HG02943 (cell line): ENCODE data around the gene IQSEC1.

Source experiments
- ATAC-seq: cut with Tn5 transposase; IDR thresholded peaks from one replicate; pipeline ENCODE4 v1.9.1; 2021; ENCODE audit warnings: mild to moderate bottlenecking, low read depth, moderate library complexity; ENCODE audit not compliant: unreplicated experiment

IQSEC1 gene

DNA sequence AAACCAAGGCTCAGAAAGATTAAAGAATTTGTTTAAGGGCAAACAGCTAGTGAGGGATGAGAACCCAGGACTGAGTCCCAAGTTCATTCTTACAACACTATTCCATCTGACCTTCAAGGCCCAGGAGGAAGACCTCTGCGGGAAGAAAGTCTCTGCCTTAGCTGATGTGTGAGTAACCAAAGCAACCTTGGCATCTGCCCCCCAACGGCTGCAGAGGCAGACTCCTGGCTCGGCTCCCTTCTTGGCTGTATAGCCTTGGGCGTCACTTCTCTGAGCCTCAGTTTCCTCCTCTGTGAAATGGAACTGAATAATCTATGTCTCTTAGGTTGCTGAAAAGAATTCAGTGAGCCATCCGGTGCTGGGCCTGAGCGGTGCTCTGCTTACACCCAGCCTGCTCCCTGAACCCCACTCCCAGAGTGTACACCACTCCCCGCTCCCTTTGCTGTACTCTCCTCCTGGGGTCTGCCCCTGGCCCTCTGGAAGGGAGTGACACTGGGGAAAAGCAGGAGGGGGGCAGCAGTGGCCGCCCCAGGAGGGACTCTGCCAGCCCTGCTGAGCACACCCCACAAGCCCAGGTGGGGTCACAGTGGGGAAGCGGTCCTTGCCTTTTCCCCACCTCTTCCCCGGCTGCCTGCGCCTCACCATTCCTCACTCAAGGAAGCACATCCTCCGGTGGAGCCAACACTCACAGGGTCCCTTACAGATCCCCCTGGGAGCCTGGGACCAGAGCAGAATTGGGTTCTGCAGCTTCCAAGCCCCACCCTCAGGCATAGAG is 97.3 kb downstream of the IQSEC1 start:
- no peak for ATAC-seq

- no peak for ATAC-seq
Measured at GRCh38 chr3:12974819-12975218, 98.4 kb downstream of the IQSEC1 start.

GRCh38 chr3:12974334-12974733 is 98.9 kb downstream of the IQSEC1 start:
- ATAC-seq, result no peak

DNA sequence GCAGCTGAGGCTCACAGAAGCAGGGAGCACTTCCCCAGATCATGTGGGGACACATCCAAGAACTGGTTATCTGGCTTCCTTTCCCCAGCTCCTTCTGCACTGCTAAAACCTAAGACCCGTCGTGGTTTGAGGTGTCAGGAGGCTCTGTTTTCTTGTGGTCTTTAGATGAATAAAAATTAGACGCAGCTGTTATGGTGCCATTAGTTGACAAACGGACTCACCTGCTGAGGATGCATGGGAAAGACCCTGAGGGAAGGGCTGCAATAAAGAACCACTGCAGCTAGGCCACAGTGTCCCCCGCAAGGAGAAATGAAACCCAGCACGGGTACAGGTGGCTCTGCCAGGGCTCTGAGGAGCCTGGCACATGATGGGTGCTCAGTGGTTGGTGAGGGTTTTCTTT is 99.4 kb downstream of the IQSEC1 start:
- ATAC-seq, result no peak

DNA sequence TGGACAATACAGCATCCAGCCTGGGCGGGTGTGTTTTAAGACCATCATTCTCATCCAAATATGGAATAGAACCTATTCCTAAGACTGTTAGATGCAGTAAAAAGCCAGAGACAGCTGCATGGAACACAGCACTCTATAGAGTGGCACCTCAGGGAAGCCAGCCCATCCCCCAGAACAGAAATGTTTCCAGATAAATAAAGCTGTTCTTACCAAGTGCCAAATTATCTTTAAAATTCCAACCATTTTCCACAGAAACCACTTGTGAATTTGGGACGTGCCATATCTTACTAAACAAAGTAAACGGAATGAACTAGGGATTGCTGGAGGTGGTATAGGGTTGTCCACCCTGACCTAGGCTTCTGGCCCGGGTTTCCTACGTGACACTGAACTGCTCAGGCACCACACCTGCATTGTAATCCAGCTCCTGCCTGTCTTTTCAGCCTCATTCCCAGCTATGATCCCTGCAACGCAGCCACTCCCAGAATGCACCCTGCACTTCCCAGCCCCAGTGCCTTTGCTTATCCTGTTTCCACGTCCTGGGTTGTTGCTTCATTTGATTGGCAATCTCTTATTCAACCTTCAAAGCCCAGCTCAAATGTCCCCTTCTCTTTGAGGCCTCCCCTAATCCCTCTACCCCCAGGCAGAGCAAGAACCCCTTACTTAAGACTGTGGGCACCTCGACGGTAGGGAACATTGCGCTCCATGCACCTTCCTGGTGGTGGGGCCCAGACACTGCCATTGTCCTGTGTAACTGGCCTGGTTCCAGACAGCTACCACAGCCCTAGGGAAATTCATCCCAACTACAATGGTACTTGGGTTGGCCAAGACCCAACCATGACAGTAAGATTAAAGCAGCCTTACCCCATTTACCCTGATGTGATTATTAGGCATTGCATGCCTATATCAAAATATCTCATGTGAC is 100.2 kb downstream of the IQSEC1 start:
- no peak for ATAC-seq

GRCh38 chr3:12972043-12972442 is 101.2 kb downstream of the IQSEC1 start:
- no peak for ATAC-seq

- no peak for ATAC-seq
Measured at GRCh38 chr3:12970684-12971083, 102.5 kb downstream of the IQSEC1 start.

DNA sequence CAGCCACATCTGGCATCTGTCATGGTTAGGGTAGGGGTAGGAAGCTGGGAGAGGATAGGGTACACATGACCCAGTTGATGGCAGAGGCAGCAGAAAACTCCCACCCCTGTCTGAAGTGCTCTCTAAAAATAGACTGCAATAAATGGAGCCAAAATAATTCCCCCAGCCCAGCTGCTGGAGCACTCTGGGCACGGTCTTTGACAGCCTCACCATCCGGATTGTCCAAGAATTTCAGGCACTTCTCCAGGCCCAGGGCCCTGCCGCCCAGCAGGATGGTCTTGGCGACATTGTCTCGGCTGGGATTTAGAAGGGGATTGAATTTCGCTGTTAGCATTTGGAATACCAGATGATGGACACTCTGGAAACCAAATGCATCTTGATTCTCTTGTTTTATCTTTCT is 103.7 kb downstream of the IQSEC1 start:
- no peak for ATAC-seq

GRCh38 chr3:12968541-12968940 is 104.7 kb downstream of the IQSEC1 start:
- no peak for ATAC-seq

DNA sequence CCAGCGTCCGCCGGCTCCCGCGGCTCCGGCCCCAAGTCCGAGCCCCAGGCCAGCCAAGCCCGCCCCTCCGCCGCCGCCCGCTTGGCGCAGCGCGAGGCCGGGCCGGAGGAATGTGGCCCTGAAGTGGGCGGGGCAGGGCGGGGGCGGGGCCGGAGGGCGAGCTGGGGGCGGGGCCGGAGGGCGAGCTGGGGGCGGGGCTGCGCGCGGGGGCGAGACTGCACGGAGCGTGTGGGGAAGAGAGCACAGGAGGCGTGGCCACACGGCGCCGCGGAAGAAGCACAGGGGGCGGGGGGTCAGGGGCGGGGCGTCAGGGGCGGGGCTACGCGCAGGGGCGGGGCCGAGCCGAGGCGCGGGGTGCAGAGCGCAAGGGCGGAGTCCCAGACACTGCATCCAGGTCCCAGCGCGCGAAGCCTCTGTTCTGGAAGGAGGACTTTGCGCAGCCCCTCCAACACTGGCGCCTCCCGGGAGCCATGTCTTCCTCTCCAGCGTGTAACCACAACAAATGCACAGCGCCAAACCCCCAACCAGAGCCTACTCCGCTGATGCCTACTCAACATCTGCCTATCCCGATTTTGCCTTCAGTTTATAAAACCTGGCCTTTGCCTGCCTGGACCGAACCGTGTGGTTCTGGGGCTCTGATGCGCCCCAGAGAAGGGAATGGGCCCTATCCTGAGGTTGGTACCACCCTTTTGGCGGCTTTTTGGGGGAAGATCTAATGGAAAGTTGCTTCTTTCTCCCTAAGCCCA is 105.5 kb downstream of the IQSEC1 start:
- peak; percentile 55 for ATAC-seq

DNA sequence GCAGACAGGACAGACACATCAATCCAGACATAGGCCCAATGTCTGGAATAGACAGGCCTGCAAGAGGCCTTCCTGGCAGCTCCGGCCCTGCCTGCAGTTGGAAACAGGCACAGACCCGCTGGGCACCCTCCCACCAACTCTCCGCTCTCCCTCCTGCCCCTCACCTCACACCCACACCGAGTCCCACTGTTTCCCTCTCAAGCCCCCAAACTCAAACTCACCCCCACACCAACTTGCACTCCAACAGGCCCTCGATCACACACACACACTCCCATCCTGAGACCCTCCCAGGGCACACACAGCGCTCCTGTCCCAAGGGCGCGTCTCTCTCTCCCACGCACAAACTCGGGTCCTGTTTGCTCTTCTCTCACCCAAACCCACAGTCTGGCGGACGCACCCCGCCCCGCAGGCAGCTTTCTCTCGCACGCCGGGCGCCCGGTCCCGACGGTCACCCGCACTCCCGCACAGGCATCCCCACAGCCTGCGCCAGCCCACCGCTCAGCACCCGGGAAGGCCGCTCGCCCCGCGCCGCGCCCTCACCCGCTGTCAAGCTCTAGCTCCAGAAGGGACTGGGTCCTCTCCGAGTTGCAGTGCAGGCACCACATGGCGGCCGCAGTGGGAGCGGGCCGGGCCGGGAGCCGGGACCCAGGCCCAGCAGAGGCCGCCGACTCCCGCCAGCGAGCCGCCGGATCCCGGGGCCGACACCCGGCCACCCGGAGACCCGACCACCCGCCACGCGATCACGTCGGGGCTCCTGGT is 106.2 kb downstream of the IQSEC1 start:
- ATAC-seq, result peak; percentile 25

- no peak for ATAC-seq
Measured at GRCh38 chr3:12965999-12966846, 107.0 kb downstream of the IQSEC1 start.

- no peak for ATAC-seq
Measured at GRCh38 chr3:12964711-12965612, 108.3 kb downstream of the IQSEC1 start.

- ATAC-seq, result no peak
Measured at GRCh38 chr3:12963922-12964701, 109.1 kb downstream of the IQSEC1 start.

- ATAC-seq, result no peak
Measured at GRCh38 chr3:12963231-12963896, 109.9 kb downstream of the IQSEC1 start.

DNA sequence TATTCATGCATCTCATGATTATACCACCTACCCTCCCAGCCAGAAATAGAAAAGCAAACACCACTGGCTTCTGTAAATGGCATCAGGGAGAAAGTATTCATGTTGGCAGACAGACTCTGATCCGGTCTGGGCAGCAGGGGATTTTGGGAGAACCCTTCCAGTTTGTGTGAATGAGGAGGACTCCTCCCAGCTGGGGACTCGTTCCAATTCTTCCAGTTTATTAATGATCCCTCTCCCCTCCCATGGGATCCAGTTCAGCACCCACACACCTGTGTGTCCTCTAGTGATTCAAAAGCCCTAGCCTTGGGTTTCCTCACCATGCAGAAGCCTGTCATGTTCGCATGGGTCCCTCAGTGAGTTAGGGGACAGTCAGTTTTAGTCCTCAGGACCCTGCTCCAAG is 110.9 kb downstream of the IQSEC1 start:
- no peak for ATAC-seq

- no peak for ATAC-seq
Measured at GRCh38 chr3:12961697-12962036, 111.6 kb downstream of the IQSEC1 start.
